ENCODE measurements around the gene FAM149A.

FAM149A gene

GRCh38 chr4:186158021-186158813, 53.7 kb downstream of the FAM149A start:
- no peak for DNase-seq

GRCh38 chr4:186158966-186159365, 54.5 kb downstream of the FAM149A start:
- DNase-seq, result no peak

- no peak for DNase-seq
Observed at GRCh38 chr4:186159613-186160012, 55.1 kb downstream of the FAM149A start.

GRCh38 chr4:186161138-186161537, 56.6 kb downstream of the FAM149A start:
- DNase-seq, result no peak

- DNase-seq, result no peak
Observed at GRCh38 chr4:186166852-186167512, 62.5 kb downstream of the FAM149A start.

- no peak for DNase-seq
Observed at GRCh38 chr4:186167605-186168004, 63.1 kb downstream of the FAM149A start.

GRCh38 chr4:186168750-186169149, 64.2 kb downstream of the FAM149A start:
- DNase-seq, result no peak

GRCh38 chr4:186169333-186169944, 64.9 kb downstream of the FAM149A start:
- no peak for DNase-seq

- DNase-seq, result no peak
Observed at GRCh38 chr4:186169945-186170802, 65.7 kb downstream of the FAM149A start.

GRCh38 chr4:186170966-186171365, 66.5 kb downstream of the FAM149A start:
- no peak for DNase-seq

- no peak for DNase-seq
Observed at GRCh38 chr4:186172546-186172945, 68.0 kb downstream of the FAM149A start.

- no peak for DNase-seq
Observed at GRCh38 chr4:186188107-186188506, 83.6 kb downstream of the FAM149A start.

- no peak for DNase-seq
Observed at GRCh38 chr4:186189656-186190055, 85.2 kb downstream of the FAM149A start.

- DNase-seq, result peak in 32 of 58 donors; percentile 21 to 85 (median 72)
Observed at GRCh38 chr4:186190581-186191199, 86.2 kb downstream of the FAM149A start.

- peak in 57 of 58 donors; percentile 53 to 94 (median 80) for DNase-seq
Observed at GRCh38 chr4:186191200-186192065, 86.9 kb downstream of the FAM149A start, which contains the start of gene CYP4V2. CYP4V2 (plus strand) TSS chr4:186191567; CDS start chr4:186191824, 257 bp downstream.

- DNase-seq, result peak in 39 of 58 donors; percentile 16 to 78 (median 60)
Observed at GRCh38 chr4:186192066-186192612, 87.6 kb downstream of the FAM149A start.

GRCh38 chr4:186193851-186194250, 89.3 kb downstream of the FAM149A start:
- DNase-seq, result no peak

GRCh38 chr4:186196063-186196462, 91.6 kb downstream of the FAM149A start:
- no peak for DNase-seq

GRCh38 chr4:186200516-186200915, 96.0 kb downstream of the FAM149A start:
- peak in 1 of 58 donors; percentile 19 for DNase-seq

Measured in anterior cingulate cortex (tissue), 58 donors.